ENCODE data around the gene C3orf38. TPM values are rescaled to one million over a fixed set of nuclear protein-coding genes. Genes with fewer than 3 reads are reported as not detected.
A peak's percentile ranks its signal among the peaks of the same experiment; 100 is the strongest.
"Not testable (repeated sequence)": the region's sequence is repeated elsewhere in the genome, so short reads cannot be mapped to it uniquely, and the experiment has no call there.

C3orf38 gene
- 66.6 TPM for total RNA-seq

- DNase-seq: peak; percentile 87
These were observed at the start of gene C3orf38 for GRCh38 chr3:88149509-88150362. C3orf38 (plus strand) TSS chr3:88149959; CDS start chr3:88150053, 94 bp downstream.

DNA sequence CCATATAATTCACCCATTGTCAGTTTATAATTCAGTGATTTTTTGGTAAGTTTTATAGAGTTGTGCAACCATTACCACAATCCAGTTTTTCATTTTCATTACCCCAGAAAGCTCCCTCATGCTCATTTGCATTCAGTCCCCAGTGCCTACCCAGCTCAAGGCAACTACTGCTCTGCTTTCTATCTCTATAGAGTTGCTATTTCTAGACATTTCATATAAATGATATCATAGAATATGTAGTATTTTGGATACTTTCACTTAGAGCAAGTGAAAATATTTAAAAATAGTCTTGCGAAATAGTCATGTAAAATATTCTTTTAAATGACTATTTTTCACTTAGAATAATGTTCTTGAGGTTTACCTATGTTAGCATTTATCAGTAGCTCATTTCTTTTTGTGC lies 48.6 kb upstream of the C3orf38 start:
- DNase-seq: no peak

DNA sequence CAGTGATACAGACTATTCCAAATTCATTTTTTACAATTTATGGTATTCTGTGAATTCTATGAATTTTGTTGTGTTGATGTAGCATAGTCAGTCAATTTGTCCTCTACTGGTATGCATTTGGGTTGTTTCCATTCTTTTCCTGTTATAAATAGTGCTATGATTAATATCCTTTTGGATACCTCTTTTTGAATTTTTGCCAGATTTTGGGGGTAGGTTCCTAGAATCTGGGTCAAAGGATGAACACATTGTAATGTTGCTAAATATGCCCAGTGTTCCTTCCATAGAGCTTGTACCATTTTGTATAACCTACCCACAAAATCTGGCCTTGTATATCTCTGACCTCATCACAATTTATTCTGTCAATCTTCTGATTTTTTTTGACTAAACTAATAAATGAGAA lies 44.4 kb upstream of the C3orf38 start:
- DNase-seq: no peak

DNA sequence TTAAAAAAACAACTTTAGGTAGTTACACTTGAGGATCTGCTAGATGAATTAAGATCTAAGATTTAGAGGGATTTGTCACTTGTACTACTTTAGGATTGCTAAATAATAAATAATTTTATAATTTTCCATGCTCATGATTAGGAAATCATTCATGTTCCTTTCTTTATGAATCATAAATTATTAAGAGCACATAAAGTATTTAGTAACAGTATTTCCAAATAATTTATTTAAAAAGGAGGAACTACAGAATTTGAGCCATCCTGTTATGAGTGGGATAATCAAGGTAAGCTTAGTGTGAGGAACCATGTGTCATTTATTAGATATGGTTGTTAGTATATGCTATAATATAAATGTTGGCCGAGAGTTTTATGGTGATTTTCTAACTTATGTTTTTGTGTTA lies 37.5 kb upstream of the C3orf38 start:
- DNase-seq: no peak

GRCh38 chr3:88113311-88114162 lies 36.2 kb upstream of the C3orf38 start:
- peak; percentile 3 for DNase-seq

- no peak for DNase-seq
These were observed 34.7 kb upstream of the C3orf38 start for GRCh38 chr3:88114878-88115549.

DNA sequence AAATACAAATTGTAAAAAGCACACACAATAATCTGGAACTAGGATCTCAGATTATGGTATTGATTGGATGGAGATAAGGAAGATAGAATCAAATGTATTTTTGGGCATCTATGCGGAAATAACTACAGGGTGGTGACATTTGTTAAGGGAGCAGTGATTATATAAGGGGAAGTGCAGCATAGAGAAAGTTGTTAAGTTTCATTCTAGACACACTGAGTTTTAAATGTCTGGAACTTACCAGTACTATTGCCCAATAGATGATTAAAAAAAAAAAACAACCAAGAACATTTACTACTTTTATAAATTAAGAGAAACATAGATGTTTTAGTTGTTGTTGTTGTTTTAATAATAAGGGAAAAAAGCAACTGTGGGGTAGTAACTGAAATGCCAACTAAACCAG lies 32.1 kb upstream of the C3orf38 start:
- DNase-seq: no peak

DNA sequence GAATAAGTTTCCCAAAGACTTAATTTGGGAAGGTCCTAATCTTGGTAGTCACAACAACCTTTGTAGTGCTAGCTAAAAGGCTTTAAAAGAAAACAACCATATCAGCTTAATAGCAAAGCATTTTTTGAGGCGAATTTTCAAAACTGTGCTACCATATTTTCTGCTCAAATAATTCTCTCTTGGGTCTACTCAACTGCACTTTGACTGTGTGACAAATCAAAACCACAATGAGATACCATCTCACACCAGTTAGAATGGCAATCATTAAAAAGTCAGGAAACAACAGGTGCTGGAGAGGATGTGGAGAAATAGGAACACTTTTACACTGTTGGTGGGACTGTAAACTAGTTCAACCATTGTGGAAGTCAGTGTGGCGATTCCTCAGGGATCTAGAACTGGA lies 31.2 kb upstream of the C3orf38 start:
- not testable (repeated sequence) for DNase-seq

DNA sequence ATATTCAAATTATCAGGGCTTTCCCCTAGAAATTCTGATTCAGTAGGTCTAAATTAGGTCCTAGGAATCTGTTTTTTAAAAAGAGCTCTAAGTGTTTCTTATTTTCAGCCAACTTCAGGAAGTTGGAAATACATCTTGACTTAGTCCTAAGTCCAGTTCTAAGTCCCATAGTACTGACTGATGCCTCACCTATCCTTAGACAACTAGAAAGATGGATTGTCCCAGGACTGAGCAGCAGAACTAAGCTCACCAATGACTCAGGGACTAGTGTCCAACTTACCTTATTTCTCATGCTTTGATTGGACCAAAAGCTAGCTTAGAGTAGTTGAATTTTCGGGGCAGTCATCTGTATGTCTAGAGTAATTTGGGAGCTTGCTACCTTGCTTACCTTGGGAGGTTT lies 26.2 kb upstream of the C3orf38 start:
- no peak for DNase-seq

GRCh38 chr3:88131695-88132094 lies 18.1 kb upstream of the C3orf38 start:
- no peak for DNase-seq

DNA sequence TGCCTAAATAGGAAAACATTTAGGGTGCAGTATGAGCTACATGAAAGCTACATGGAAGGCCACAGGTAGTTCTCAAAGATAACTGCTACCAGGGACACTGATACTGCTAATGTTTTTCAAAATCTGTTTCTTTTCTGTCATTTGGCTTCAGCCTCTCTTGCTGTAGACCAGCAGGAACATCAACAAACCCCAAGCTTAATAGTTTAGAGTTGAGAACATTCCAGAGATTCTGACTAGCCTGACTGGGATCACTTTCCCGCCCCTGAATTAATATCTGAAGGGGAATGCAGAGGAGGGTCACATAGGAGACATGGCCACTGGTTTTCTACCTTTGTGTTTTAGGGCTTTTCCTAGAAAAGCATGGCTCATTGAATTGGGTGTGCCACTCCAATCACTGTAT lies 16.9 kb upstream of the C3orf38 start:
- DNase-seq: no peak

DNA sequence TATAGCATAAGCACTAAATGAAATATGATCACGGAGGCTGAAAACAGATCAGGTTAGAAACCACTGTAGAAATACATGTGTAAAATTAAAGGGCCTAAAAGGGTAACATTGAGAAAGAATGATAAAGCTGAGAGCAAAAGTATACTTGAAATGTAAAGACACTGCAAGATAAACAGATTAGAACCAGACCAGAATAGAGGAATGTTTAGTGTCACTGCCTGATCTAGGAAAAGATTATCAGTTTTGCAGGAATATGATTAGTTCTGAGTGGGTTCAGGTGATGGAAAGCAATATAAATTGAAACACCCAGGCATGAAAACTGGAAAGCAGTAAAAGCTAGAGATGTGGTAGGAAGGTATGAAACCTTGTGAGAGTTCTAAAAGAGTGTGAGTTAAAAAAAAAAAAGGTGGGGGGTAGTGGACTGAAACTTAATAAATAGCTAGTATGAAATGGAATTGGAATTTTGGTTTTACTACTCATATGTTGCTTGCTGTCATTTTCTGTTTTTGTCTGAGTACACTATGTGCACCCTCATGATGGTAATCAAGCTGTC lies 16.0 kb upstream of the C3orf38 start:
- DNase-seq: no peak

DNA sequence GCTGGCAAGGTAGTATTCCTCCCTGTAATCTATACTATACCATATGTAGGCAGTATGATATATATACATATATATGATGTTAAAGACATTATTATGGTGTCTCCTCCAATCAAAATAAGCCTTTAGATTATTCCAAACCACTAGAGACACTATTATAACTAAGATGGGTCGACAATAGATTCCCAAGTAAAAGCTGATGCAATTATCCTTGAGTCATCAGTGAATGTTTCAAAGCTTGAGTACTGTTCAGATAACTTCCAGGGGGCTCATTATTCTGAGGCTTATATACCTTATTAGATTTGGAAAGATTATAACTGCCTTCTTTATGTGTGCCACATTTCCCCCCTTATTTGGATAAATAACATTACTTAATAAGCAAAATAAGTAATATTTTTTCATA lies 11.9 kb upstream of the C3orf38 start:
- DNase-seq: no peak

GRCh38 chr3:88141458-88142083 lies 8.2 kb upstream of the C3orf38 start:
- no peak for DNase-seq

- no peak for DNase-seq
These were observed 7.6 kb upstream of the C3orf38 start for GRCh38 chr3:88142094-88142624.

DNA sequence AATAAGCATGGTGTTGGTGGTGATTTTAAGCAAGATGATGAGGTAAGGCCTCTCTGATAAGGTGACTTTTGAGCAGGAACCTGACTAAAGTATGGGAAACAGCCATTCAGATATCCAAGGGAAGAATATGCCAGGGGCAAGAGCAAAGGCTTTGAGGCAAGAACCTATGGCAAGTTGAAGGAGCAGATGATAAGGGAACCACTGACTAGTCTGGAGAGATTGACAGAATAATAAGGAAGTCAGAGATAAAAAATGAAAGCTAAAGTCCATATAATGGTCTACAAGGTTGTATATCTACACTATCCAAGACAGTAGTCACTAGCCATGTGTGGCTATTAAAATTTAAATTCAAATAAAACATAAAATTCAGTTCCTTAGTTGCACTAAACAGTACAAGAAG lies 2.5 kb upstream of the C3orf38 start:
- DNase-seq: no peak

GRCh38 chr3:88148651-88149050 lies 1.1 kb upstream of the C3orf38 start:
- no peak for DNase-seq

DNA sequence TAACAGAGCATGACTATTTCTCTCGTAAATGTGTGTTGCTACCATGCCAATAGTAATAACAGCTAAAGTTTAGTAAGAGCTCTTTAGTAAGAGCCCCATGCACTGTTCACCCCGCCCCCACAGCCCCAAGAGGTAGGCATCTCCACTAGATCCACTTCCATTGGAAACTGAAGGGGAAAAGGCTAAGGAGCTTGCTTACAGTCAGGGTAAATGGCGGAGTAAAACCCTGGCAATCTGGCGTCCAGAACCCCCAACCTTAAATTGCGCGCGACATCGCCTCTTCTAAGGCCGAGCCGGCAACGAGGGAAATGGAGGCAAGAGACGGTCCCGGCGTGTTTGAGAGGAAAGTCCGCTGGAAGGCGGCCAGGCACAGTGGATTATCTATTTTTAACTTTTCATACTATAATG lies 654 bp upstream of the C3orf38 start:
- DNase-seq: peak; percentile 70

- DNase-seq: no peak
These were observed 612 bp downstream of the C3orf38 start for GRCh38 chr3:88150371-88150770.

DNA sequence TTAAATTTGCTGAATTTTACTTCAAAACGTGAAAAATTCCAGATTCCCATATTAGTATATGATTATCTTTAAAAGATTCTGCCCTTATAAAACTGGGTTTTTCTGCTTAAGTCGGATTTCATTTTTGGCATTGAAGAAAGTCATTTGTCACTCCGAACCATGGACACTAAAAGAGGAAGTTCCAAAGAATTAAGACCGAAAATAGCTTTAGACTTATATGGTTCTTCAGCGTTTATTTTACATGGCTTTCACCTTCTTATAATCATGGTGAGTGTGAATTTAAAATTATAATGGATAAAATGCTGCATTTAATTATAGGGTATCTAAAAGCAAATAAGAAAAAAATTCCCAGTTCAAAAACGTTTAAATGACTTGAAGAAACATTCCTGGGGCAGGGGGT lies 1.0 kb downstream of the C3orf38 start:
- DNase-seq: no peak

- DNase-seq: no peak
These were observed 1.6 kb downstream of the C3orf38 start for GRCh38 chr3:88151358-88151757.

GRCh38 chr3:88152841-88153240 lies 3.1 kb downstream of the C3orf38 start:
- no peak for DNase-seq
